ENCODE data around the gene ATP12A. TPM values are rescaled to one million over a fixed set of nuclear protein-coding genes. Genes with fewer than 3 reads are reported as not detected.

ATP12A gene
- total RNA-seq, 1 donor from 2014 or later, result not detected

GRCh38 chr13:24742977-24743376 lies 62.8 kb downstream of the ATP12A start:
- Mint-ChIP-seq H3K27ac (ENCODE audit: unreplicated experiment) (no peak overlapping the region), H3K4me1 (ENCODE audit: low read depth) (peaks cover 12% of the 10 kb centered on the region), H3K36me3 (ENCODE audit: low read depth) (no peaks in the 10 kb centered on the region), H3K27me3 (ENCODE audit: low read depth) (peaks cover 32% of the 10 kb centered on the region), H3K4me3 (ENCODE audit: unreplicated experiment) (no peak overlapping the region), H3K9me3 (ENCODE audit: low read depth) (no peaks in the 10 kb centered on the region)
- no peak for DNase-seq (ENCODE audit: low spot score)
- TF ChIP-seq CTCF (IDR thresholded peaks at IDR 0.05), result no peak

DNA sequence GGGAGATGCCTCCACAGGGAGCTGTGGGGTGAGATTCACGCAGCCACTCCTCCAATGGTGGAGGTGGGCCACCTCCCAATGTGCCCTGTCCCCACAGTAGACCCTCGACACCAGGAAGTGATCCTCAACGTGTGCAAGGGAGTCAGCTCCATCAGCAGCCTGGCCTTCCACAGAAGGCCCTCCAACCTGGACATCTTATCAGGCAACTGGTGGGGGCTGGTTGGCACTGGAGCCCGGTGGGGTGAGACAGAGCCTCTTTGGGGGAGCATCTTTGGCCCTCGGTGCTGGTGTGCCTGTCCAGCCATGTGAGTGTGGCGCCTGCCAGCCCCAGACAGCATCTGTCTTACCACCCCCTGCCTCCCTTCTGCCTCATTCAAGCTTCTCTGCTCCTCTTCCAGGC lies 64.0 kb downstream of the ATP12A start:
- peaks cover 42% of the 10 kb centered on the region for H3K27me3 Mint-ChIP-seq (ENCODE audit: low read depth)
- no peak for DNase-seq (ENCODE audit: low spot score)

GRCh38 chr13:24745516-24745860 lies 65.3 kb downstream of the ATP12A start:
- Mint-ChIP-seq H3K27ac (ENCODE audit: unreplicated experiment) (no peak overlapping the region), H3K4me3 (ENCODE audit: unreplicated experiment) (no peak overlapping the region), H3K9me3 (ENCODE audit: low read depth) (no peaks in the 10 kb centered on the region), H3K4me1 (ENCODE audit: low read depth) (peaks cover 14% of the 10 kb centered on the region), H3K36me3 (ENCODE audit: low read depth) (no peaks in the 10 kb centered on the region), H3K27me3 (ENCODE audit: low read depth) (peaks cover 51% of the 10 kb centered on the region)
- DNase-seq (ENCODE audit: low spot score), result no peak
- no peak for TF ChIP-seq CTCF (IDR thresholded peaks at IDR 0.05)

More for the DNA sequence above, 64.0 kb downstream of the ATP12A start:
- Mint-ChIP-seq H3K9me3 (ENCODE audit: low read depth) (no peaks in the 10 kb centered on the region), H3K36me3 (ENCODE audit: low read depth) (no peaks in the 10 kb centered on the region), H3K4me3 (ENCODE audit: unreplicated experiment) (no peak overlapping the region), H3K27ac (ENCODE audit: unreplicated experiment) (no peak overlapping the region), H3K4me1 (ENCODE audit: low read depth) (peaks cover 14% of the 10 kb centered on the region)
- no peak for TF ChIP-seq CTCF (IDR thresholded peaks at IDR 0.05)

GRCh38 chr13:24745861-24746617 lies 65.8 kb downstream of the ATP12A start:
- Mint-ChIP-seq H3K4me3 (ENCODE audit: unreplicated experiment) (peak overlapping the region; percentile 17), H3K36me3 (ENCODE audit: low read depth) (no peaks in the 10 kb centered on the region), H3K27ac (ENCODE audit: unreplicated experiment) (no peak overlapping the region), H3K27me3 (ENCODE audit: low read depth) (peaks cover 56% of the 10 kb centered on the region), H3K4me1 (ENCODE audit: low read depth) (peaks cover 14% of the 10 kb centered on the region), H3K9me3 (ENCODE audit: low read depth) (no peaks in the 10 kb centered on the region)
- no peak for DNase-seq (ENCODE audit: low spot score)
- TF ChIP-seq CTCF (IDR thresholded peaks at IDR 0.05), result no peak

- H3K36me3 Mint-ChIP-seq (ENCODE audit: low read depth), result no peaks in the 10 kb centered on the region
These were observed 66.5 kb downstream of the ATP12A start for GRCh38 chr13:24746618-24747247.

More at GRCh38 chr13:24746618-24747247, 66.5 kb downstream of the ATP12A start:
- no peak for DNase-seq (ENCODE audit: low spot score)
- Mint-ChIP-seq H3K9me3 (ENCODE audit: low read depth) (no peaks in the 10 kb centered on the region), H3K4me1 (ENCODE audit: low read depth) (peaks cover 14% of the 10 kb centered on the region), H3K27ac (ENCODE audit: unreplicated experiment) (no peak overlapping the region), H3K4me3 (ENCODE audit: unreplicated experiment) (peak overlapping the region; percentile 77), H3K27me3 (ENCODE audit: low read depth) (peaks cover 61% of the 10 kb centered on the region)
- peak; percentile 40 for TF ChIP-seq CTCF (IDR thresholded peaks at IDR 0.05)

Data from chondrocyte (in vitro differentiated cells).